Measurements from ENCODE around the gene MAEL. TPM values are rescaled to one million over a fixed set of nuclear protein-coding genes. Genes with fewer than 3 reads are reported as not detected.

Gene MAEL
- polyA plus RNA-seq, 1 of the 3 experiments (the other 2 are of a cell fraction), result not detected

DNA sequence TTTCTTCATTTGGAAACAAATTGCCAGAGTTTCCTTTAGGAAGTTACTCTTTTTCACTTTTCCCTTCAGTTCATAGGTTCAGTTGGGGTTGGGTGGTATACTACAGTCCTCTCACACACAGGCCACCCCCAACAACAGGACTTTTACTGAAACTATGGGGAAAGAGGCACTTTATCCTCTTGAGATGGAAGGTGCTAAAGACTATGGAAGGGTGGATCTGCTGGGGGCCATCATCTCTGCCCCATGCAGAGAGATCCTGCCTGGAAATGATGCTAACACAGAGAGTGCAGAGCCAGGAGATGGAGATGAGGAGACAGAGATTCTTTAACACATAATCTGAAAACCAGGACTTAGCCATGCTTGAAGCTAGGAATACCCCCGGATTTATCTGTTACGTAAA is 38.0 kb upstream of the MAEL start:
- 23% methylated on average over 2 of the region's 2 CpGs for WGBS (ENCODE audit: low lambda C conversion rate)
- DNase-seq, result no peak

DNA sequence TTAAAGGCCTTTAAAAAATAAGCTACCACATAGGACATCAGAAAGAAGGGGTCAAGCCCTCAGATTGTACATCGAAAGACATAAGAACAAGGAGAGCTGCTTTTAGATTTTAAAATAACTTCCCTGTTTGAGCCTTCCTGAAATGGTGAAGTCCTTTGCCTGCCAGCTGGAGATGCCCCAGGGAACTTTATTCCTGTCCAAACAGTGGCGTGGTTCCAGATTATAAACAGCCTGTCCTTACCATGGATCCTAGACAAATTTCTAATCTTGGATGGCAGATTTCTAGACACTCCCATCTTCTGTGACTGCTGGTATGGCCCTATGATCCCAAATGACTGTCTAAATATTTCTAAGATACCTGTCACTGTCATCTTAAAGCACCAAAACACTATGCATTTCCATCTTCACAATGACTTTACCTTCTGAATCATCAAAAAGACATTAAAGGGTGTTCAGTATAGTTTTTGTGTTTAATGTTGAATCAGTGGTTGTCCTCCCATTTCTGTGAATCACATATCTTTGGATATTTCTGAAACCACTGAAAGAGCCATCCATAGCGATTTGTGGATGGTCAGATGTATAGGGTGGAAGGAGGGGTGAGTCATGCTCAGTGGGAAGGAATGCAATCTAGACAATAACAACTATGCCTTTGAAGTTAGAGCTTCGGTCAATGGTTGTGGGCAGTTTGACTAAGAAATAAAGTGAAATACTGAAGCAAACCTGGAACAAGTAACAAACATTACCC is 36.9 kb upstream of the MAEL start:
- 13% methylated on average over 4 of the region's 4 CpGs for WGBS (ENCODE audit: low lambda C conversion rate)
- no peaks in the 10 kb centered on the region for H3F3A ChIP-seq (replicated peaks; ENCODE audit: insufficient read depth)
- ChIA-PET CTCF (no interaction called here), POLR2A (no interaction called here)
- H3K9me2 ChIP-seq, result no peaks in the 10 kb centered on the region
- no peak overlapping the region for H3K27ac ChIP-seq (ENCODE audit: low read depth in 2 of 2, low read length in 1 of 2)
- no peak overlapping the region for H3K4me3 ChIP-seq (ENCODE audit: low read depth in 2 of 2, low read length in 1 of 2)
- peaks cover 20% of the 10 kb centered on the region; the same call in 1 of the 2 replicates for H3K27me3 ChIP-seq (ENCODE audit: insufficient read depth)
- H3K36me3 ChIP-seq (replicated peaks in 1 of 2; ENCODE audit: control insufficient read depth in 1 of 2, insufficient read depth in 2 of 2, low read length in 1 of 2), result no peaks in the 10 kb centered on the region
- no peak for DNase-seq
- no peak overlapping the region for H2AFZ ChIP-seq (ENCODE audit: low read depth)
- H3K4me1 ChIP-seq (ENCODE audit: control insufficient read depth in 1 of 2, insufficient read depth in 2 of 2, low read depth in 1 of 2, low read length in 1 of 2), result peaks cover 0 to 4% of the 10 kb centered on the region in 2 experiments; a peak in 1 of 4 replicates
- no peak overlapping the region for H3K9ac ChIP-seq
- H3K4me2 ChIP-seq, result no peak overlapping the region
- H3K79me2 ChIP-seq (ENCODE audit: insufficient read depth), result no peaks in the 10 kb centered on the region
- H4K20me1 ChIP-seq (ENCODE audit: insufficient read depth), result no peaks in the 10 kb centered on the region
- no peaks in the 10 kb centered on the region for H3K9me3 ChIP-seq
- TF ChIP-seq RFX5 (IDR thresholded peaks at IDR 0.05; ENCODE audit: low read length) (no peak), JUND (IDR thresholded peaks at IDR 0.05) (no peak), NRF1 (IDR thresholded peaks at IDR 0.05; ENCODE audit: low read depth, low read length) (no peak), EZH2phosphoT487 (IDR thresholded peaks at IDR 0.05; ENCODE audit: borderline replicate concordance, low read depth) (no peak), EP300 (IDR thresholded peaks at IDR 0.05; ENCODE audit: borderline replicate concordance in 1 of 2, low read depth in 1 of 2, low read length in 1 of 2) (no peak), YY1 (IDR thresholded peaks at IDR 0.05; ENCODE audit: low read depth) (no peak), MEF2A (IDR thresholded peaks at IDR 0.05; ENCODE audit: borderline replicate concordance, low read depth) (no peak), RCOR1 (IDR thresholded peaks at IDR 0.05; ENCODE audit: low read length) (no peak), MAX (IDR thresholded peaks at IDR 0.05; ENCODE audit: low read depth) (no peak)
- TF ChIP-seq, protein P1, sequence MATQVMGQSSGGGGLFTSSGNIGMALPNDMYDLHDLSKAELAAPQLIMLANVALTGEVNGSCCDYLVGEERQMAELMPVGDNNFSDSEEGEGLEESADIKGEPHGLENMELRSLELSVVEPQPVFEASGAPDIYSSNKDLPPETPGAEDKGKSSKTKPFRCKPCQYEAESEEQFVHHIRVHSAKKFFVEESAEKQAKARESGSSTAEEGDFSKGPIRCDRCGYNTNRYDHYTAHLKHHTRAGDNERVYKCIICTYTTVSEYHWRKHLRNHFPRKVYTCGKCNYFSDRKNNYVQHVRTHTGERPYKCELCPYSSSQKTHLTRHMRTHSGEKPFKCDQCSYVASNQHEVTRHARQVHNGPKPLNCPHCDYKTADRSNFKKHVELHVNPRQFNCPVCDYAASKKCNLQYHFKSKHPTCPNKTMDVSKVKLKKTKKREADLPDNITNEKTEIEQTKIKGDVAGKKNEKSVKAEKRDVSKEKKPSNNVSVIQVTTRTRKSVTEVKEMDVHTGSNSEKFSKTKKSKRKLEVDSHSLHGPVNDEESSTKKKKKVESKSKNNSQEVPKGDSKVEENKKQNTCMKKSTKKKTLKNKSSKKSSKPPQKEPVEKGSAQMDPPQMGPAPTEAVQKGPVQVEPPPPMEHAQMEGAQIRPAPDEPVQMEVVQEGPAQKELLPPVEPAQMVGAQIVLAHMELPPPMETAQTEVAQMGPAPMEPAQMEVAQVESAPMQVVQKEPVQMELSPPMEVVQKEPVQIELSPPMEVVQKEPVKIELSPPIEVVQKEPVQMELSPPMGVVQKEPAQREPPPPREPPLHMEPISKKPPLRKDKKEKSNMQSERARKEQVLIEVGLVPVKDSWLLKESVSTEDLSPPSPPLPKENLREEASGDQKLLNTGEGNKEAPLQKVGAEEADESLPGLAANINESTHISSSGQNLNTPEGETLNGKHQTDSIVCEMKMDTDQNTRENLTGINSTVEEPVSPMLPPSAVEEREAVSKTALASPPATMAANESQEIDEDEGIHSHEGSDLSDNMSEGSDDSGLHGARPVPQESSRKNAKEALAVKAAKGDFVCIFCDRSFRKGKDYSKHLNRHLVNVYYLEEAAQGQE (IDR thresholded peaks at IDR 0.05; ENCODE audit: low read depth, low read length), result no peak
- TF ChIP-seq, protein P2, sequence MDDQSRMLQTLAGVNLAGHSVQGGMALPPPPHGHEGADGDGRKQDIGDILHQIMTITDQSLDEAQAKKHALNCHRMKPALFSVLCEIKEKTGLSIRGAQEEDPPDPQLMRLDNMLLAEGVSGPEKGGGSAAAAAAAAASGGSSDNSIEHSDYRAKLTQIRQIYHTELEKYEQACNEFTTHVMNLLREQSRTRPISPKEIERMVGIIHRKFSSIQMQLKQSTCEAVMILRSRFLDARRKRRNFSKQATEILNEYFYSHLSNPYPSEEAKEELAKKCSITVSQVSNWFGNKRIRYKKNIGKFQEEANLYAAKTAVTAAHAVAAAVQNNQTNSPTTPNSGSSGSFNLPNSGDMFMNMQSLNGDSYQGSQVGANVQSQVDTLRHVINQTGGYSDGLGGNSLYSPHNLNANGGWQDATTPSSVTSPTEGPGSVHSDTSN (IDR thresholded peaks at IDR 0.05), result no peak
- TF ChIP-seq, protein P3, sequence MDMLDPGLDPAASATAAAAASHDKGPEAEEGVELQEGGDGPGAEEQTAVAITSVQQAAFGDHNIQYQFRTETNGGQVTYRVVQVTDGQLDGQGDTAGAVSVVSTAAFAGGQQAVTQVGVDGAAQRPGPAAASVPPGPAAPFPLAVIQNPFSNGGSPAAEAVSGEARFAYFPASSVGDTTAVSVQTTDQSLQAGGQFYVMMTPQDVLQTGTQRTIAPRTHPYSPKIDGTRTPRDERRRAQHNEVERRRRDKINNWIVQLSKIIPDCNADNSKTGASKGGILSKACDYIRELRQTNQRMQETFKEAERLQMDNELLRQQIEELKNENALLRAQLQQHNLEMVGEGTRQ (IDR thresholded peaks at IDR 0.05; ENCODE audit: borderline replicate concordance, low read depth, low read length), result no peak
- TF ChIP-seq, protein P4, sequence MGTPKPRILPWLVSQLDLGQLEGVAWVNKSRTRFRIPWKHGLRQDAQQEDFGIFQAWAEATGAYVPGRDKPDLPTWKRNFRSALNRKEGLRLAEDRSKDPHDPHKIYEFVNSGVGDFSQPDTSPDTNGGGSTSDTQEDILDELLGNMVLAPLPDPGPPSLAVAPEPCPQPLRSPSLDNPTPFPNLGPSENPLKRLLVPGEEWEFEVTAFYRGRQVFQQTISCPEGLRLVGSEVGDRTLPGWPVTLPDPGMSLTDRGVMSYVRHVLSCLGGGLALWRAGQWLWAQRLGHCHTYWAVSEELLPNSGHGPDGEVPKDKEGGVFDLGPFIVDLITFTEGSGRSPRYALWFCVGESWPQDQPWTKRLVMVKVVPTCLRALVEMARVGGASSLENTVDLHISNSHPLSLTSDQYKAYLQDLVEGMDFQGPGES (IDR thresholded peaks at IDR 0.05; ENCODE audit: low read depth, low read length), result no peak

More for the DNA sequence above, 38.0 kb upstream of the MAEL start:
- H2AFZ ChIP-seq (ENCODE audit: low read depth), result no peak overlapping the region
- CTCF ChIA-PET, result no interaction called here
- peaks cover 22% of the 10 kb centered on the region; the same call in 1 of the 2 replicates for H3K27me3 ChIP-seq (ENCODE audit: insufficient read depth)
- no peak overlapping the region for H3K4me2 ChIP-seq
- no peak overlapping the region for H3K27ac ChIP-seq (ENCODE audit: low read depth in 2 of 2, low read length in 1 of 2)
- H3F3A ChIP-seq (replicated peaks; ENCODE audit: insufficient read depth), result no peaks in the 10 kb centered on the region
- POLR2A ChIA-PET, result no interaction called here
- no peaks in the 10 kb centered on the region for H3K9me2 ChIP-seq
- H3K4me1 ChIP-seq (ENCODE audit: control insufficient read depth in 1 of 2, insufficient read depth in 2 of 2, low read depth in 1 of 2, low read length in 1 of 2), result peaks cover 0 to 5% of the 10 kb centered on the region in 2 experiments; a peak in 1 of 4 replicates
- H3K79me2 ChIP-seq (ENCODE audit: insufficient read depth), result no peaks in the 10 kb centered on the region
- H4K20me1 ChIP-seq (ENCODE audit: insufficient read depth), result no peaks in the 10 kb centered on the region
- H3K9ac ChIP-seq, result no peak overlapping the region
- TF ChIP-seq, protein P5, sequence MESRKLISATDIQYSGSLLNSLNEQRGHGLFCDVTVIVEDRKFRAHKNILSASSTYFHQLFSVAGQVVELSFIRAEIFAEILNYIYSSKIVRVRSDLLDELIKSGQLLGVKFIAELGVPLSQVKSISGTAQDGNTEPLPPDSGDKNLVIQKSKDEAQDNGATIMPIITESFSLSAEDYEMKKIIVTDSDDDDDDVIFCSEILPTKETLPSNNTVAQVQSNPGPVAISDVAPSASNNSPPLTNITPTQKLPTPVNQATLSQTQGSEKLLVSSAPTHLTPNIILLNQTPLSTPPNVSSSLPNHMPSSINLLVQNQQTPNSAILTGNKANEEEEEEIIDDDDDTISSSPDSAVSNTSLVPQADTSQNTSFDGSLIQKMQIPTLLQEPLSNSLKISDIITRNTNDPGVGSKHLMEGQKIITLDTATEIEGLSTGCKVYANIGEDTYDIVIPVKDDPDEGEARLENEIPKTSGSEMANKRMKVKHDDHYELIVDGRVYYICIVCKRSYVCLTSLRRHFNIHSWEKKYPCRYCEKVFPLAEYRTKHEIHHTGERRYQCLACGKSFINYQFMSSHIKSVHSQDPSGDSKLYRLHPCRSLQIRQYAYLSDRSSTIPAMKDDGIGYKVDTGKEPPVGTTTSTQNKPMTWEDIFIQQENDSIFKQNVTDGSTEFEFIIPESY (IDR thresholded peaks at IDR 0.05; ENCODE audit: borderline replicate concordance, low read depth), result no peak
- TF ChIP-seq FOXM1 (IDR thresholded peaks at IDR 0.05; ENCODE audit: low read depth) (no peak), MEF2A (IDR thresholded peaks at IDR 0.05; ENCODE audit: borderline replicate concordance, low read depth) (no peak), NRF1 (IDR thresholded peaks at IDR 0.05; ENCODE audit: low read depth, low read length) (no peak), TAF1 (IDR thresholded peaks at IDR 0.05; ENCODE audit: borderline replicate concordance, low read depth, low read length) (no peak), EP300 (IDR thresholded peaks at IDR 0.05; ENCODE audit: borderline replicate concordance in 1 of 2, low read depth in 1 of 2, low read length in 1 of 2) (no peak)
- no peaks in the 10 kb centered on the region for H3K36me3 ChIP-seq (replicated peaks in 1 of 2; ENCODE audit: control insufficient read depth in 1 of 2, insufficient read depth in 2 of 2, low read length in 1 of 2)
- no peak overlapping the region for H3K4me3 ChIP-seq (ENCODE audit: low read depth in 2 of 2, low read length in 1 of 2)
- no peaks in the 10 kb centered on the region for H3K9me3 ChIP-seq

Measured in SK-N-SH (cell line).